Thyroid gland (tissue), 4 donors: ENCODE data around the gene MESD. TPM values are rescaled to one million over a fixed set of nuclear protein-coding genes. Genes with fewer than 3 reads are reported as not detected.

Experiments used
- DNase-seq, 2 donors: peaks; one replicate each; pipeline ENCODE4 v3.0.0-alpha.2; 2019
- H3K27ac ChIP-seq, 3 donors: fragments of 200-600 bp; sonication (generic); 1 replicate in 2 of 3; 2 replicates in 1 of 3; pipeline ENCODE4 v1.5.1; 2016 to 2019; ENCODE audit warnings: mild to moderate bottlenecking in 1 of 3, moderate library complexity in 1 of 3
- H3K27me3 ChIP-seq: fragments of 200-600 bp; sonication (generic); one replicate; pipeline ENCODE4 v1.5.1; 2019
- H3K36me3 ChIP-seq, 2 donors: fragments of 200-600 bp; sonication (generic); one replicate each; pipeline ENCODE4 v1.5.1; 2016 to 2019
- H3K4me1 ChIP-seq, 2 donors: fragments of 200-600 bp; sonication (generic); one replicate each; pipeline ENCODE4 v1.5.1; 2017 to 2019
- H3K4me3 ChIP-seq, 3 donors: fragments of 200-600 bp; sonication (generic); replicated peaks in 1 of 3; 1 replicate in 2 of 3; 2 replicates in 1 of 3; pipeline ENCODE4 v1.5.1; 2016; ENCODE audit warnings: mild to moderate bottlenecking in 1 of 3
- H3K9me3 ChIP-seq: fragments of 200-600 bp; sonication (generic); one replicate; pipeline ENCODE4 v1.5.1; 2017
- POLR2A ChIP-seq, 2 donors: fragments of 450-650 bp; IDR thresholded peaks; one replicate each; pipeline ENCODE4 v1.6.1; 2017; ENCODE audit warnings: antibody characterized with exemption in 2 of 2, mild to moderate bottlenecking in 2 of 2, moderate library complexity in 1 of 2
- WGBS, 2 donors: methylation state at CpG; one replicate each; pipeline ENCODE4 v1.1.5; 2017; 5-methylcytosine and 5-hydroxymethylcytosine counted together
- intact Hi-C: fragments of 100-400 bp; cut with DNase I; formaldehyde crosslinking; loops from one replicate; pipeline ENCODE4 v1.15.1; 2023
- total RNA-seq, 4 donors: library from RNA; depleted of rRNA; stranded (reverse); fragments of >200 nt; gene quantifications; one replicate each; pipeline ENCODE4 v1.2.3, GENCODE V29; 2016
- TF ChIP-seq, protein P1 (sequence below), 6 experiments: fragments of 200-600 bp in 3 of 6; fragments of 450-650 bp in 3 of 6; sonication (generic) in 3 of 6; IDR thresholded peaks; one replicate each; pipeline ENCODE4 v1.5.1; 2016 to 2019; ENCODE audit warnings: antibody characterized with exemption in 6 of 6, mild to moderate bottlenecking in 2 of 6, inconsistent platforms in 1 of 6, moderate library complexity in 1 of 6

MESD gene
- total RNA-seq, 4 donors from 2014 or later = 53.7 to 74.6 (median 70.9) TPM

DNA sequence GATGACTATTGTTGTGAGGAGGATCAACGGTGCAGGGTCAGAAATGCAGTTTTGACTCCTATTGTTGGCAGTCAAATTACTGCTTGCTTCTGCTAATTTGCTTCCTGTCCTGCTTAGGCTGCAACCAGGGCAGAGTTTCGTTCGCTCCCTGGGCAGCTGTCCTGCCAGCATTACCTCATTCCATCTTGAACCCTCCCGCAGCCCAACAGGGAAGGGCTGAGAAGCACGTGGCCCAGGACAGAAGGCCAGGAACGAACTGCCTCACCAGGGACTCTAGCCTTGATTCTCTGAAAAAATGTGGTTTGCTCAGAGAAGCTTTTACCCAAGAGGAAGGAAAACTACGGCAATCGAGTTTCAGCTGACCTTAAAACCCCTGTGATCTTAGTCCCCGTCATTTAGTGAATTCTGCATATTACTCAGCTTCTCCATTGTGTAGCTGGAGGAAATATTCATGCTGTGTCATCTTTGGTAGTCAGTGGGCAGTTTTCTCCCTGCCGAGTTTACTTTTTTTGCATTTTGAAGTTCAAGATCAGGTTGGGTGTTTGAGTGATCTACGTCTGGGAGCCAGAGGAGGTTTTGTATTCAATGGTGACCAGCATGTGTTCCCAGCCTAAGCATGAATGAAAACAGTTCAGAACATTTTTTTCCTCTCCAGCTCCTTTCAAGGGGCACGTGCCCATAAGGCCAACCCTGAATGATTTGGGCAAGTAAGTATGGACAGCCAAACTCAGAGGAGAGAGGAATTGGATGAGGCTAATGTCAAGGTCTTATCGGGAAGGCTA, 34.1 kb upstream of the MESD start:
- DNase-seq = peak; percentile 23 to 35
- TF ChIP-seq, protein P1, sequence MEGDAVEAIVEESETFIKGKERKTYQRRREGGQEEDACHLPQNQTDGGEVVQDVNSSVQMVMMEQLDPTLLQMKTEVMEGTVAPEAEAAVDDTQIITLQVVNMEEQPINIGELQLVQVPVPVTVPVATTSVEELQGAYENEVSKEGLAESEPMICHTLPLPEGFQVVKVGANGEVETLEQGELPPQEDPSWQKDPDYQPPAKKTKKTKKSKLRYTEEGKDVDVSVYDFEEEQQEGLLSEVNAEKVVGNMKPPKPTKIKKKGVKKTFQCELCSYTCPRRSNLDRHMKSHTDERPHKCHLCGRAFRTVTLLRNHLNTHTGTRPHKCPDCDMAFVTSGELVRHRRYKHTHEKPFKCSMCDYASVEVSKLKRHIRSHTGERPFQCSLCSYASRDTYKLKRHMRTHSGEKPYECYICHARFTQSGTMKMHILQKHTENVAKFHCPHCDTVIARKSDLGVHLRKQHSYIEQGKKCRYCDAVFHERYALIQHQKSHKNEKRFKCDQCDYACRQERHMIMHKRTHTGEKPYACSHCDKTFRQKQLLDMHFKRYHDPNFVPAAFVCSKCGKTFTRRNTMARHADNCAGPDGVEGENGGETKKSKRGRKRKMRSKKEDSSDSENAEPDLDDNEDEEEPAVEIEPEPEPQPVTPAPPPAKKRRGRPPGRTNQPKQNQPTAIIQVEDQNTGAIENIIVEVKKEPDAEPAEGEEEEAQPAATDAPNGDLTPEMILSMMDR (IDR thresholded peaks at IDR 0.05) = no peak
- TF ChIP-seq POLR2A (IDR thresholded peaks at IDR 0.05) = no peak
- no peaks in the 10 kb centered on the region for H3K36me3 ChIP-seq
- WGBS, 2 donors = 58 to 59% methylated on average over 12 to 13 of the region's 13 CpGs
- H3K27me3 ChIP-seq = no peaks in the 10 kb centered on the region
- intact Hi-C loops = no loop called here
- H3K27ac ChIP-seq = peak overlapping the region in 2 of 3 donors; percentile 45 to 47
- peaks cover 0 to 9% of the 10 kb centered on the region in 2 donors for H3K4me1 ChIP-seq
- H3K4me3 ChIP-seq = no peak overlapping the region
- no peaks in the 10 kb centered on the region for H3K9me3 ChIP-seq

DNA sequence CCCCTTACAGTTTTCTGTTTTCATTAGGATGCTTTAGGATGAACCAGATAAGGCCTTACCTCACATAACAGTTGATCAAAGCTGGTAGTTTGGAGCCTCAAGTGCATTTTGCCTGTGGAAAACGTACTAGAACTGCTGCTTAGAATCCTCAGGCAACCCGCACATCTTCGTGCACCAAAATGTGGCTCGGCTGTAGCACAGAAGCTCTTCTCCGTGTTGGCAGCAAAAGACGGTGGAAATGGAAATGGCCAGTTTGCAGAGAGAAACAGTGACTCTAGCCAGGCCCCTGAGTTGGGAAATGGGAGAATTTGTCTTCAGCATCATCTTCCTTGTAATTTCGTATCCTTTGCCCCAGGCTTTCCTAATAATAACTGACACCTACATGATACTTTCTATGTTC, 31.7 kb upstream of the MESD start:
- Histone ChIP-seq H3K27me3 (no peaks in the 10 kb centered on the region), H3K9me3 (no peaks in the 10 kb centered on the region), H3K27ac (no peak overlapping the region), H3K4me3 (no peak overlapping the region), H3K36me3 (no peaks in the 10 kb centered on the region), H3K4me1 (peaks cover 0 to 9% of the 10 kb centered on the region in 2 donors)
- TF ChIP-seq, protein P1 (IDR thresholded peaks at IDR 0.05) = no peak
- TF ChIP-seq POLR2A (IDR thresholded peaks at IDR 0.05) = no peak
- WGBS, 2 donors = 91 to 93% methylated on average over 7 of the region's 7 CpGs
- no peak for DNase-seq
- intact Hi-C loops = no loop called here

DNA sequence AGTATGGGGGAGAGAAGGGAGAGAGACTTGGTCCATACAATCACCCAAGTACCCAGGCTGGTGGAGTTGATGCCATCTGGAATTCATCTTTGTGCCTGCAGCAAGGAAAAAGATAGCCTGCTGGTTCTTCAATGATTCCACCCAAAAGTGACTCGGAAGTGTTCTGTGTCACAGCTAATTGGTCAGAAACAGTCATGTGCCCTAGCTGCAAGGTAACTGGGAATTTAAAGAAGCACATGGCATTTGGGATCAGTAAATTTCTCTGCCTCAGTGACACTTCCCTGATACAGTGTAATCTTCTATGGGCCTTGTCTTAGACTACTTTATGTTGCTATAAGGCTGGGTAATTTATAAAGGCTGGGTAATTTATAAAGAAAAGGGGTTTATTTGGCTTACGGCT, 28.6 kb upstream of the MESD start:
- WGBS, 2 donors = 91 to 93% methylated on average over 2 of the region's 2 CpGs
- no peak for DNase-seq
- H3K9me3 ChIP-seq = no peaks in the 10 kb centered on the region
- H3K4me3 ChIP-seq = no peak overlapping the region
- intact Hi-C loops = no loop called here
- TF ChIP-seq, protein P1 (IDR thresholded peaks at IDR 0.05) = no peak
- TF ChIP-seq POLR2A (IDR thresholded peaks at IDR 0.05) = no peak
- no peak overlapping the region for H3K27ac ChIP-seq
- no peaks in the 10 kb centered on the region for H3K36me3 ChIP-seq
- no peaks in the 10 kb centered on the region for H3K4me1 ChIP-seq
- no peaks in the 10 kb centered on the region for H3K27me3 ChIP-seq

DNA sequence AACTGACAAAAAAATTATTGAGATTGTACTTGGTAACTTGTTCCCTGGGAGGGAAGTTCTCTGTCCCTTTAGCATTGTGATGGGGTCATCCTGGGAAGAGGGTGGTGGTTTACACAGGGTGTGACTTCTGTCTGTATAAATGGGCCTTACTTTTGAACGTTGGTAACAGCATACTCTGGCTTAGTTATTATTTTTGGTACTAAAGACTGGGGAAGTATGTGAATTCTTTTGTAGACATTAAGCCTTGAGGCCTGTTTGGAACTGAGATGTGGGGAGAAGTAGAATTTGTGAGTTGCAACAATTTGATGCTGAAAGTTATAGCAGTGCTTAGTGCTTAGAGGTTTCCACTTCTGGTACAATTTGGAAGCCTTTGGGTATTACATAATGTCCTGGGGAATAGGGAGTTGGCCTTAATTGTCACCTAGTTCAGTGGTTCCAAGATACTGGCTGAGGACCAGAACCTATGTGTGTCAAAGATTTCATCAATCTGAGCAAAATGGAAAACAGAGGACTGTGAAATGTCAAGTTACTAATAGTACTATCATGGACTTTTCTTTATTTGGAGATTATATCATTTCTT, 27.0 kb upstream of the MESD start:
- no peak overlapping the region for H3K4me3 ChIP-seq
- TF ChIP-seq POLR2A (IDR thresholded peaks at IDR 0.05) = no peak
- TF ChIP-seq, protein P1 (IDR thresholded peaks at IDR 0.05) = no peak
- H3K27ac ChIP-seq = no peak overlapping the region

More for the DNA sequence above, 27.0 kb upstream of the MESD start:
- Histone ChIP-seq H3K9me3 (no peaks in the 10 kb centered on the region), H3K36me3 (no peaks in the 10 kb centered on the region), H3K27me3 (no peaks in the 10 kb centered on the region), H3K4me1 (peaks cover 0 to 4% of the 10 kb centered on the region in 2 donors)
- DNase-seq = no peak
- WGBS, 2 donors = 33 to 58% methylated on average over 1 of the region's 1 CpG
- intact Hi-C loops = no loop called here
